NB4 (cell line): ENCODE measurements around the gene FAM120A.

ENCODE experiments used
- CTCF ChIP-seq: IDR thresholded peaks from one replicate; pipeline ENCODE4 v1.5.1; 2012; ENCODE audit warnings: low read depth, low read length
- MAX ChIP-seq: IDR thresholded peaks from 2 replicates; pipeline ENCODE4 v1.6.1; 2011; ENCODE audit warnings: low read depth, low read length
- POLR2A ChIP-seq: IDR thresholded peaks from 2 replicates; pipeline ENCODE4 v1.6.1; 2011; ENCODE audit warnings: mild to moderate bottlenecking; ENCODE audit not compliant: insufficient read length; ENCODE audit errors: extremely low read depth

- no peak for TF ChIP-seq POLR2A
- TF ChIP-seq CTCF: no peak
- no peak for TF ChIP-seq MAX
Measured at GRCh38 chr9:93465855-93466254, 14.4 kb downstream of the FAM120A start.
